ENCODE results near the gene BAIAP2.
"Not testable (repeated sequence)": the region's sequence is repeated elsewhere in the genome, so short reads cannot be mapped to it uniquely, and the experiment has no call there.

The BAIAP2 gene

DNA sequence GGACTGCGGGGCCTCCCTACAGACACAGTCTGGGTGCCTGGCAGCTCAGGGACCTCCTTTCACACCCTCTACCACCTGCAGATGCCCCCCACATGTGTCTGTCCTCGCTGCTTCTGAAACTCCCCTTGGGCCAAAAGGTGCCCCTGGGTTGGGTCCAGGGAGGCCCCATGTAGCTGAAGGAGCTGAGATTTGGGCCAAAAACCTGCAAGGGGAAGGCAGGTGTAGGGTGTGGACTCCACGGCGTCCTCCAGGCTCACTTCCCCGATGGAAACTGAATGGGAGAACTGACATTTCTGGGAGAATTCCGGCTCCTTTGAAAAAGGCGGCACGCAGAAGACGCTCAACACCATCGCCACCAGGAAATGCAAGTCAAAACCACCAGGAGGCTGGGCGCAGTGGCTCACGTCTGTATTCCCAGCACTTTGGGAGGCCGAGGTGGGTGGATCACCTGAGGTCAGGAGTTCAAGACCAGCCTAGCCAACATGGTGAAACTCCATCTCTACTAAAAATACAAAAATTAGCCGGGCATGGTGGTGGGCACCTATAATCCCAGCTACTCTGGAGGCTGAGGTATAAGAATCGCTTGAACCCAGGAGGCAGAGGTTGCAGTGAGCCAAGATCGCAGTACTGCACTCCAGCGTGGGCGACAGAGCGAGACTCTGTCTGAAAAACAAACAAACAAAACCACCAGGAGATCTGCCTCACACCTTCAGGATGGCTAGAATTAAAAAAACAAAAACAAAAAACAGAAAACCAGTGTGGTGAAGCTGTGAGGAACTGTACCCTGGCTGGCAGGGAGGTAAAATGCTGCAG lies 13.2 kb upstream of the BAIAP2 start:
- in situ Hi-C loops (cut with MboI; ENCODE audit: low sequenced_read_pairs), result no loop called here

- in situ Hi-C loops (cut with MboI; ENCODE audit: low sequenced_read_pairs), result no loop called here
These were observed 12.6 kb upstream of the BAIAP2 start for GRCh38 chr17:81022344-81022676.

GRCh38 chr17:81025065-81025740 lies 9.7 kb upstream of the BAIAP2 start:
- in situ Hi-C loops (cut with MboI; ENCODE audit: low sequenced_read_pairs), result no loop called here

GRCh38 chr17:81025741-81026129 lies 9.2 kb upstream of the BAIAP2 start:
- in situ Hi-C loops (cut with MboI; ENCODE audit: low sequenced_read_pairs), result no loop called here

DNA sequence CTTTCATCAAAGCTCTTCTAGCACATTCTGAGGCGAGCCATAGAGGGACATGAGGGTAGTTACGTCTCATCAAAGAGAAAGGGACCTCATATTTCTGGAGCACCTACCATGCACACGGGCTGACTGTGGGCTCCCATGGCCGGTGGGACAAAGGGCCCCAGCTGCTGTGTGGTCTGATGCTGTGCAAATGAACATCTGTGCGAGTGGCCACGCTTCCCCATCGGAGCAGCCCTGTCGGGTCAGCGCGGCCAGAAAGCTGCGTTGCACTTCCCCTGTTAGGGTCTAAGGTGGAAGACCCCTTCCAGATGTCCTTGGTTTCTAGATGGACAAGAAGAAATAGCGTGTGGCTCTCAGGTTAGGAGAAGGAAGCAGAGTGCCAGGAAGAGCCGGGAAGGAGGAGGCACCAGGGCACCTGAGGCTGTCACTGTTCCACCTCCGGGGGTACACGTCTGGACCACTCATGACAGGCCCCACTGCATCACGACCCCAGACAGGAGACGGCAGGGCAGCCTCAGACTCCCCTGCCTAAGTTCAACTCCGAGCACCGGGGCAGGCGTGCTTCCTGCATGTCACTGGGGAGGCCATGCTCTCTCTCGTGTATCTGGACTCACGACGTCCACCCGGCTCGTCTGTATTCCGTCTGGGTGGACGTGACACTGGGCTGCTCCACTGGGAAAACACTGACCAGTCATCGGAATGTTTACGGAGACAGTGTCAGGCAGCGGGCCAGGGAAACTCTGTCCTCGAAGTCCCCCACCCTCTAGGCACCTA lies 8.5 kb upstream of the BAIAP2 start:
- in situ Hi-C loops (cut with MboI; ENCODE audit: low sequenced_read_pairs), result no loop called here

DNA sequence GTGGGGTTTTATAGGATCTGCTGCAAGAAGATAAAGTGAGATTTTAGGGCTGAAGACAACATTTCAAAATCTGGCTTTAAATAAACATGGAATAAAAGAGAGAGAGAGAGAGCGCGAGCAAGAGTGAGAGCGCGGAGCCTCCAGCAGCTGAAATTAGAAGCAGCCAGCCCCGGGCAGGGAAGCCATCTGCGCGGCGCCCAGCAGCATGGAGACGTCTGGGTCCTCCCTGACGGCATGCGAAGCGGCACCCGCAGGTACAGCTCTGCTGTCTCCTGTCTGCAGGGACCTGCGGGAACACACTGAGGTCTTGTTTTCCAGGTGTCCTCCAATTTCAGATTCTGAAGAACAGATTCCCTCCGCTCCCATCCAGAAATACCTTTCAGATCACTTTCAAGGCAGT lies 7.9 kb upstream of the BAIAP2 start:
- in situ Hi-C loops (cut with MboI; ENCODE audit: low sequenced_read_pairs), result no loop called here

- in situ Hi-C loops (cut with MboI; ENCODE audit: low sequenced_read_pairs), result no loop called here
These were observed 7.1 kb upstream of the BAIAP2 start for GRCh38 chr17:81027591-81028505.

- in situ Hi-C loops (cut with MboI; ENCODE audit: low sequenced_read_pairs), result no loop called here
These were observed 6.5 kb upstream of the BAIAP2 start for GRCh38 chr17:81028506-81028858.

GRCh38 chr17:81029859-81030258 lies 5.1 kb upstream of the BAIAP2 start:
- in situ Hi-C loops (cut with MboI; ENCODE audit: low sequenced_read_pairs), result no loop called here

GRCh38 chr17:81030312-81030711 lies 4.6 kb upstream of the BAIAP2 start:
- in situ Hi-C loops (cut with MboI; ENCODE audit: low sequenced_read_pairs), result not testable (repeated sequence)

- in situ Hi-C loops (cut with MboI; ENCODE audit: low sequenced_read_pairs), result no loop called here
These were observed 4.0 kb upstream of the BAIAP2 start for GRCh38 chr17:81030741-81031565.

- in situ Hi-C loops (cut with MboI; ENCODE audit: low sequenced_read_pairs), result no loop called here
These were observed 3.1 kb upstream of the BAIAP2 start for GRCh38 chr17:81031566-81032550.

- in situ Hi-C loops (cut with MboI; ENCODE audit: low sequenced_read_pairs), result no loop called here
These were observed 2.1 kb upstream of the BAIAP2 start for GRCh38 chr17:81032641-81033480.

GRCh38 chr17:81033535-81034167 lies 1.3 kb upstream of the BAIAP2 start:
- in situ Hi-C loops (cut with MboI; ENCODE audit: low sequenced_read_pairs), result no loop called here

- in situ Hi-C loops (cut with MboI; ENCODE audit: low sequenced_read_pairs), result no loop called here
These were observed 678 bp upstream of the BAIAP2 start for GRCh38 chr17:81034168-81034777.

DNA sequence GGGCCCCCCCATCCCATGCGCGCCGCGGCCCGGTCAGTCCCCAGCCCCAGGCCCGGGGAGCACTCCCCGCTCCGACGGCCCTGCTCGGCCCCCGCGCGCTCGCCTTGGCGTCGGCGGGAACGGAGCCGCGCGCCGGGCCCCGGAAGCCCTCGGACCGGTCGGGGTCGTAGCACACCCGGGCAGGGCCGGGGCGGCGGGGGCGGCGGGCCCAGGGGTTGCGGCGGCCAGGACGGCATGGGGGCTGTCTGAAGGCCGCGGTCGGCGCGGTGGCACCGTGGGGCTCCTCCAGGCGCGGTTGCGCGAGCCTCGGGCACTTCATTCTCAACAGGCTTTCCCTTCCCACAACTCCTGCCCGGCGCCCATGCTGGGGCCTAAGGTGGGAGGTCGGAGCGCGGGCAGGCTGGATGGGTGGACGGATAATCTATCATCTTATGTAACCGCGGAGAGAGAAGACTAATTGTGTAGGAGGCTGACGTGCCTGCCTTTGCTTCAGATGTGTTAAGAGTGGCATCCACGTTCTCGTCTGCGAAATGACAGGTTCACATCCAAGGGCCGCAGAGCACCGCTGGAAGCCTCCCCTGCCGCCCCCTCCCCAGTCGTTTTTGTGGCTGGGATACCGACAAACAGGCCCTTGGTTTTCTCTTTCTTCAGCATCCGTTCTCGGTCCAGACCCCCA lies 708 bp downstream of the BAIAP2 start:
- in situ Hi-C loops (cut with MboI; ENCODE audit: low sequenced_read_pairs), result no loop called here
